Measurements from ENCODE around the gene GRK4. TPM values are rescaled to one million over a fixed set of nuclear protein-coding genes. Genes with fewer than 3 reads are reported as not detected.
A peak's percentile ranks its signal among the peaks of the same experiment; 100 is the strongest.
"Not testable (repeated sequence)": the region's sequence is repeated elsewhere in the genome, so short reads cannot be mapped to it uniquely, and the experiment has no call there.

GRK4 gene
- total RNA-seq, 4 donors from 2014 or later: 0.95 to 17.3 (median 1.5) TPM

- peak in 2 of 3 donors; percentile 32 to 37 for DNase-seq
- H3K4me1 ChIP-seq: peaks cover 0 to 13% (median 0%) of the 10 kb centered on the region in 4 donors
- TF ChIP-seq, protein P1, sequence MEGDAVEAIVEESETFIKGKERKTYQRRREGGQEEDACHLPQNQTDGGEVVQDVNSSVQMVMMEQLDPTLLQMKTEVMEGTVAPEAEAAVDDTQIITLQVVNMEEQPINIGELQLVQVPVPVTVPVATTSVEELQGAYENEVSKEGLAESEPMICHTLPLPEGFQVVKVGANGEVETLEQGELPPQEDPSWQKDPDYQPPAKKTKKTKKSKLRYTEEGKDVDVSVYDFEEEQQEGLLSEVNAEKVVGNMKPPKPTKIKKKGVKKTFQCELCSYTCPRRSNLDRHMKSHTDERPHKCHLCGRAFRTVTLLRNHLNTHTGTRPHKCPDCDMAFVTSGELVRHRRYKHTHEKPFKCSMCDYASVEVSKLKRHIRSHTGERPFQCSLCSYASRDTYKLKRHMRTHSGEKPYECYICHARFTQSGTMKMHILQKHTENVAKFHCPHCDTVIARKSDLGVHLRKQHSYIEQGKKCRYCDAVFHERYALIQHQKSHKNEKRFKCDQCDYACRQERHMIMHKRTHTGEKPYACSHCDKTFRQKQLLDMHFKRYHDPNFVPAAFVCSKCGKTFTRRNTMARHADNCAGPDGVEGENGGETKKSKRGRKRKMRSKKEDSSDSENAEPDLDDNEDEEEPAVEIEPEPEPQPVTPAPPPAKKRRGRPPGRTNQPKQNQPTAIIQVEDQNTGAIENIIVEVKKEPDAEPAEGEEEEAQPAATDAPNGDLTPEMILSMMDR (IDR thresholded peaks at IDR 0.05): no peak
- no peak for TF ChIP-seq POLR2A (IDR thresholded peaks at IDR 0.05)
- peak overlapping the region in 1 of 4 donors; percentile 6 for H3K27ac ChIP-seq
- no peaks in the 10 kb centered on the region for H3K9me3 ChIP-seq
- H3K36me3 ChIP-seq: peaks cover 0 to 96% (median 0%) of the 10 kb centered on the region in 3 donors
- H3K4me3 ChIP-seq: no peak overlapping the region
- H3K27me3 ChIP-seq: no peaks in the 10 kb centered on the region
These were observed 18.5 kb upstream of the GRK4 start for GRCh38 chr4:2944586-2945526.

DNA sequence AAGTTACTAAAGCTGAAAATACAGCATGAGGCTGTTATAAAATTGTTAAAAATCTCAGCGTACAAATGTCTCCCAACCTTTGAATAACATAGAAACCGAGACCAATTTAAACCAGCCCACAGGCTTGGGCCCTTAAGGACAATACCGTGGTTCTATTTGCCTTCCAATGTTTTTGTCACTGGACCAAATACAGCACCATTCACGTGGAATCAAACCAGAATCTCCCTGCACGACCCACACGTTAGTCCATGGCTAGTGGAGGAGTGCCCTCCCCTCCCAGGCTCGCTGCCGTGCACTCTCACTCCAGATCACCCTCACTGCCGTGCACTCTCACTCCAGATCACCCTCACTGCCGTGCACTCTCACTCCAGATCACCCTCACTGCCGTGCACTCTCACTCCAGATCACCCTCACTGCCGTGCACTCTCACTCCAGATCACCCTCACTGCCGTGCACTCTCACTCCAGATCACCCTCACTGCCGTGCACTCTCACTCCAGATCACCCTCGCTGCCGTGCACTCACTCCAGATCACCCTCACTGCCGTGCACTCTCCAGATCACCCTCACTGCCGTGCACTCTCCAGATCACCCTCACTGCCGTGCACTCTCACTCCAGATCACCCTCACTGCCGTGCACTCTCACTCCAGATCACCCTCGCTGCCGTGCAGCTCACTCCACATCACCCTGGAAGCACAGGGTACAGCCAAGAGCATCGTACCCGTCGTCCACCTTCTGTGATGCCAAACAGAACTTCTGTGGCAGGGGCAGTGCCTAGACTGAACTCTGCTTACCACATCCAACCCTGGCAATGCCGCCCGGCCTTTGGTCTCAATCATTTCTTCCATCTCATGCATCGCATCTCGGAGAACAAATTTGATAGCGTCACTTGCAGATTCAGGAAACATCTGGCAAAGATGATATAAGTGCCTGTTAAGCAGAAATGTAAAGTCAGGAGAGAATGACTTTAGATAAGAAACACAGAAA lies 17.5 kb upstream of the GRK4 start:
- peak in 2 of 3 donors; percentile 27 to 29 for DNase-seq
- H3K4me3 ChIP-seq, H3K27me3 ChIP-seq, H3K27ac ChIP-seq, H3K9me3 ChIP-seq: not testable (repeated sequence)
- H3K36me3 ChIP-seq: peaks cover 0 to 96% (median 0%) of the 10 kb centered on the region in 3 donors
- H3K4me1 ChIP-seq: peaks cover 0 to 13% (median 0%) of the 10 kb centered on the region in 4 donors

DNA sequence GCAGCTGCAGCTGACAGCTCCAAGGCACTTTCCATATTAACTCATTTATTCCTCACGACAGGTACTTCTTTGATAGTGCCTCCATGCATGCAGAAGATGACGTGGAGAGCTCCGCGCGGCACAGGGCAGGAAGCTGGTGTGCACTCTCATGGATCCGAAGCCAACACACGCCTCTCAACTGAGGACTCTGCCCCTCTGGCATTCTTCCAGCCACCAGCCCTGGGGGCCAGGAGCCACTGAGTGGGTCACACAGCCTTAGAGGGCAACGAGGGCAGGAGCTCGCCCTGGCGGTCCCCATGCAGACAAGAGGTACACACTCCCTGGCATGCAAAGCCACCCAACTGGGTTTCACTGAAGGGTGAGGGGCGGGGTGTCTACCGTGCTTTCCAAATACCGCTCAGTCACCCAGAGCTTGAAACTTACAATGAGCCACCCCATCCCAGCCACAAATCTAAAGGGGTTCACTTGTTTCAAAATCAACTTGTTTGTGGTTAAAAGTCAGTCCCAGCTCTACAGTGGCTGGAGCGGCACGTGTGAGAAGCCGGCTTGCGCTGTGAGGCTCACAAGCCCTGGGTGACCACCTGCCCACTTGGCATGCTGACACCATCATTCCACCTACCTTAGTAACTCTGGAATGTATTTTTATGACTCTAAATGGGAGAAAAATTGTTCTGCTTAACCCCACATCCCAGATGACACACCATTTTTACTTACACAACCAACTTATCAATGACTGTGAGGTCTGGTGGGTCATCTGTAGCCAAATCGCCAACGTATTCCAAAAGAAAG lies 16.4 kb upstream of the GRK4 start:
- Histone ChIP-seq H3K27ac (no peak overlapping the region), H3K9me3 (no peaks in the 10 kb centered on the region), H3K4me3 (no peak overlapping the region), H3K36me3 (peaks cover 0 to 96% (median 0%) of the 10 kb centered on the region in 3 donors), H3K27me3 (no peaks in the 10 kb centered on the region), H3K4me1 (peaks cover 0 to 13% (median 0%) of the 10 kb centered on the region in 4 donors)
- DNase-seq: peak in 2 of 3 donors; percentile 44 to 48
- TF ChIP-seq, protein P1 (IDR thresholded peaks at IDR 0.05): no peak
- TF ChIP-seq POLR2A (IDR thresholded peaks at IDR 0.05): no peak

DNA sequence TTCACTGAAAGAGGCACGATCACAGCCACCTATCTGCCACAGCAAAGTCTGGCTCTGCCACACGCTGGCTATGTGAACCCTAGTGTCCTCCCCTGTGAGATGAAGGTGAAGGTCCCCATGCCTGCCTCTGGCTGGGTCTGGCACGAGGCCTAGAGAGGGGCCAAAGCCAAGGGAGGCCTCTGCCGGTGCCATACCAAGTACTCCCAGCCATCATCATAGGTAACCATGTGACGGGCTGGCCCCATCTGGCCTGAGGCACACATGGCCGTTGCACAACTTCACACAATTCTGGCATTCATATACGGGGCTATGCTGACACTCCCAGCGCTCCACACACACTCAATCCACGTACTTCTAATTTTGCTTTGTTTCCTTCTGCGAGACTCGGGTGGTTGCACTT lies 15.4 kb upstream of the GRK4 start:
- H3K4me1 ChIP-seq: peaks cover 0 to 5% (median 0%) of the 10 kb centered on the region in 4 donors
- H3K9me3 ChIP-seq: no peaks in the 10 kb centered on the region
- TF ChIP-seq, protein P1 (IDR thresholded peaks at IDR 0.05): no peak
- peak in 2 of 3 donors; percentile 35 to 43 for DNase-seq
- no peak overlapping the region for H3K27ac ChIP-seq
- H3K36me3 ChIP-seq: peaks cover 0 to 96% (median 0%) of the 10 kb centered on the region in 3 donors
- no peak overlapping the region for H3K4me3 ChIP-seq
- H3K27me3 ChIP-seq: no peaks in the 10 kb centered on the region

GRCh38 chr4:2948895-2949781 lies 14.2 kb upstream of the GRK4 start:
- Histone ChIP-seq H3K27ac (no peak overlapping the region), H3K27me3 (no peaks in the 10 kb centered on the region), H3K9me3 (no peaks in the 10 kb centered on the region), H3K4me1 (no peaks in the 10 kb centered on the region), H3K4me3 (no peak overlapping the region), H3K36me3 (peaks cover 0 to 95% (median 0%) of the 10 kb centered on the region in 3 donors)
- DNase-seq: peak in 2 of 3 donors; percentile 51 to 70
- no peak for TF ChIP-seq POLR2A (IDR thresholded peaks at IDR 0.05)
- TF ChIP-seq, protein P1 (IDR thresholded peaks at IDR 0.05): peak in 4 of 6 experiments; percentile 22 to 39 (median 36)
